ENCODE results near the gene SMYD3. TPM values are rescaled to one million over a fixed set of nuclear protein-coding genes. Genes with fewer than 3 reads are reported as not detected.

The SMYD3 gene
- total and polyA plus RNA-seq, 9 of the 15 experiments (the other 6 are each of a cell fraction or from before 2014, with no cell fraction given), result 128 to 440 (median 197) TPM

GRCh38 chr1:246214708-246215509 is 292.2 kb downstream of the SMYD3 start (continued):
- TF ChIP-seq ZNF407 (IDR thresholded peaks at IDR 0.05; ENCODE audit: low read depth) (no peak), ZNF143 (CRISPR knock-in tag; IDR thresholded peaks at IDR 0.05) (no peak), SRSF1 (IDR thresholded peaks at IDR 0.05; ENCODE audit: low read depth, low read length) (no peak), FOXP1 (CRISPR knock-in tag; IDR thresholded peaks at IDR 0.05) (no peak), BACH1 (tag; IDR thresholded peaks at IDR 0.05) (no peak; the same call in 1 of the 2 replicates), MYNN (IDR thresholded peaks at IDR 0.05) (no peak), MYNN (CRISPR knock-in tag; IDR thresholded peaks at IDR 0.05) (no peak), ZNF24 (IDR thresholded peaks at IDR 0.05) (no peak), MLLT1 (IDR thresholded peaks at IDR 0.05) (peak in 1 of 2 experiments; percentile 96; a peak in 2 of 4 replicates), KLF1 (tag; IDR thresholded peaks at IDR 0.05) (no peak), TFAM (CRISPR knock-in tag; conservative IDR thresholded peaks at IDR 0.05) (no peak), MXI1 (IDR thresholded peaks at IDR 0.05; ENCODE audit: low read depth, low read length) (0 out of 2 replicates have a peak, but pooled peaks have one; percentile 40), ZSCAN32 (CRISPR knock-in tag; IDR thresholded peaks at IDR 0.05) (peak; percentile 51; the same call in 1 of the 2 replicates), POLR2H (tag; IDR thresholded peaks at IDR 0.05; ENCODE audit: low read depth) (peak; percentile 77), SMARCA4 (IDR thresholded peaks at IDR 0.05) (peak; percentile 98), FOXA3 (CRISPR knock-in tag; conservative IDR thresholded peaks at IDR 0.05 in 1 of 2, IDR thresholded peaks at IDR 0.05 in 1 of 2) (peak in 1 of 2 experiments; percentile 78; a peak in 2 of 4 replicates)

Data from K562 (cell line).